GM23338 (cell line): Measurements from ENCODE around the gene EYS. TPM values are rescaled to one million over a fixed set of nuclear protein-coding genes. Genes with fewer than 3 reads are reported as not detected.

Source experiments
- ATAC-seq: fragments of 200-7000 bp; cut with Tn5 transposase; 3 replicates; pipeline ENCODE4 v1.9.1; 2020
- DNase-seq: peaks from one replicate; pipeline ENCODE4 v3.0.0-alpha.2; 2015; ENCODE audit warnings: low spot score
- H2AFZ ChIP-seq: fragments of 200-600 bp; sonication (generic); 2 replicates; pipeline ENCODE4 v1.8.0; 2016; ENCODE audit warnings: antibody characterized with exemption, mild to moderate bottlenecking, moderate library complexity
- H3F3A ChIP-seq: fragments of 200-600 bp; sonication (generic); replicated peaks from 2 replicates; pipeline ENCODE4 v1.8.0; 2017; ENCODE audit warnings: antibody characterized with exemption, mixed run types, low read depth
- H3K27ac ChIP-seq: fragments of 200-600 bp; sonication (generic); 2 replicates; pipeline ENCODE4 v1.6.1; 2016; ENCODE audit warnings: low read depth
- H3K27me3 ChIP-seq: fragments of 200-600 bp; sonication (generic); 2 replicates; pipeline ENCODE4 v1.8.0; 2016; ENCODE audit warnings: mild to moderate bottlenecking, mixed run types, moderate library complexity; ENCODE audit not compliant: insufficient read depth
- H3K36me3 ChIP-seq: fragments of 200-600 bp; sonication (generic); 2 replicates; pipeline ENCODE4 v1.8.0; 2016; ENCODE audit warnings: mild to moderate bottlenecking; ENCODE audit not compliant: insufficient read depth
- H3K4me1 ChIP-seq: fragments of 200-600 bp; sonication (generic); 2 replicates; pipeline ENCODE4 v1.8.0; 2016; ENCODE audit warnings: mild to moderate bottlenecking, moderate library complexity; ENCODE audit not compliant: insufficient read depth
- H3K4me2 ChIP-seq: fragments of 200-600 bp; sonication (generic); 2 replicates; pipeline ENCODE4 v1.7.1; 2017; ENCODE audit warnings: mixed run types
- H3K4me3 ChIP-seq: fragments of 200-600 bp; sonication (generic); 2 replicates; pipeline ENCODE4 v1.6.1; 2016; ENCODE audit warnings: mixed run types
- H3K79me2 ChIP-seq: fragments of 200-600 bp; sonication (generic); replicated peaks from 2 replicates; pipeline ENCODE4 v1.8.0; 2017; ENCODE audit warnings: mild to moderate bottlenecking; ENCODE audit not compliant: insufficient read depth
- H3K9me2 ChIP-seq: fragments of 200-600 bp; sonication (generic); 2 replicates; pipeline ENCODE4 v1.8.0; 2017; ENCODE audit not compliant: insufficient read depth
- H4K20me1 ChIP-seq: fragments of 200-600 bp; sonication (generic); replicated peaks from 2 replicates; pipeline ENCODE4 v1.8.0; 2017; ENCODE audit warnings: mild to moderate bottlenecking; ENCODE audit not compliant: insufficient read depth
- H3K27ac Mint-ChIP-seq: 2 replicates; pipeline ENCODE4 v1.8.0; 2020; ENCODE audit warnings: inconsistent platforms, mild to moderate bottlenecking, moderate library complexity, mixed read lengths
- H3K27me3 Mint-ChIP-seq: 3 replicates; pipeline ENCODE4 v1.8.0; 2022; ENCODE audit warnings: low read depth, mild to moderate bottlenecking, moderate library complexity, mixed read lengths, inconsistent platforms; ENCODE audit not compliant: insufficient read depth, poor library complexity
- H3K36me3 Mint-ChIP-seq: 3 replicates; pipeline ENCODE4 v1.8.0; 2021; ENCODE audit warnings: low read depth, mild to moderate bottlenecking, inconsistent platforms, moderate library complexity, mixed read lengths
- H3K4me1 Mint-ChIP-seq: 3 replicates; pipeline ENCODE4 v1.8.0; 2020; ENCODE audit warnings: mild to moderate bottlenecking, inconsistent platforms, mixed read lengths
- H3K4me3 Mint-ChIP-seq: 3 replicates; pipeline ENCODE4 v1.8.0; 2021; ENCODE audit warnings: moderate library complexity, mild to moderate bottlenecking, inconsistent platforms, mixed read lengths
- H3K9me3 Mint-ChIP-seq: 3 replicates; pipeline ENCODE4 v1.8.0; 2020; ENCODE audit warnings: moderate library complexity, mild to moderate bottlenecking, inconsistent platforms, mixed read lengths
- CREB1 ChIP-seq: fragments of 250-450 bp; sonication (Bioruptor Pico); IDR thresholded peaks from 2 replicates; pipeline ENCODE4 v1.5.0; 2020; ENCODE audit warnings: low read depth, mild to moderate bottlenecking, moderate library complexity
- CTCF ChIP-seq, 2 experiments: fragments of 200-600 bp in 1 of 2; sonication (generic) in 1 of 2; conservative IDR thresholded peaks; 2 replicates each; pipeline versions ENCODE4 v1.5.1 to v1.6.1; 2016 to 2017; ENCODE audit warnings: antibody characterized with exemption in 2 of 2, low read depth in 2 of 2, mild to moderate bottlenecking in 2 of 2, moderate library complexity in 1 of 2
- ETS1 ChIP-seq: IDR thresholded peaks from 2 replicates; pipeline ENCODE4 v1.6.1; 2016; ENCODE audit warnings: antibody characterized with exemption
- EZH2 ChIP-seq: fragments of 200-600 bp; sonication (generic); IDR thresholded peaks from one replicate; pipeline ENCODE4 v1.8.0; 2017; ENCODE audit warnings: antibody characterized with exemption, mild to moderate bottlenecking, low read depth; ENCODE audit not compliant: unreplicated experiment
- EZH2phosphoT487 ChIP-seq: fragments of 200-600 bp; sonication (generic); IDR thresholded peaks from one replicate; pipeline ENCODE4 v1.8.1; 2018; ENCODE audit warnings: antibody characterized with exemption; ENCODE audit not compliant: unreplicated experiment
- JUNB ChIP-seq: IDR thresholded peaks from one replicate; pipeline ENCODE4 v1.6.1; 2016; ENCODE audit warnings: antibody characterized with exemption; ENCODE audit not compliant: unreplicated experiment
- NANOG ChIP-seq: IDR thresholded peaks from 2 replicates; pipeline ENCODE4 v1.6.1; 2016; ENCODE audit warnings: antibody characterized with exemption, borderline replicate concordance
- POLR2AphosphoS5 ChIP-seq: IDR thresholded peaks from 2 replicates; pipeline ENCODE4 v1.6.1; 2016; ENCODE audit warnings: antibody characterized with exemption, low read depth
- REST ChIP-seq: IDR thresholded peaks from one replicate; pipeline ENCODE4 v1.6.1; 2018; ENCODE audit warnings: antibody characterized with exemption; ENCODE audit not compliant: unreplicated experiment
- STAT1 ChIP-seq: IDR thresholded peaks from one replicate; pipeline ENCODE4 v1.6.1; 2016; ENCODE audit warnings: antibody characterized with exemption; ENCODE audit not compliant: unreplicated experiment
- ZNF114 ChIP-seq: fragments of 250-450 bp; sonication (Bioruptor Pico); IDR thresholded peaks from 2 replicates; pipeline ENCODE4 v1.5.0; 2020; ENCODE audit warnings: mild to moderate bottlenecking, moderate library complexity
- ZNF331 ChIP-seq: fragments of 250-450 bp; sonication (Bioruptor Pico); IDR thresholded peaks from 2 replicates; pipeline ENCODE4 v1.5.0; 2020; ENCODE audit warnings: low read depth, mild to moderate bottlenecking, moderate library complexity
- ZNF462 ChIP-seq: fragments of 250-450 bp; sonication (Bioruptor Pico); IDR thresholded peaks from 2 replicates; pipeline ENCODE4 v1.5.0; 2020; ENCODE audit warnings: mild to moderate bottlenecking, moderate library complexity
- polyA plus RNA-seq: library from polyadenylated mRNA; unstranded; fragments of >200 nt; fragmentation: Nextera tagmentation; extraction: Ambion mirVana; gene quantifications from 2 replicates; pipeline ENCODE4 v1.2.1, GENCODE V29; 2016
- total RNA-seq: library from RNA; depleted of rRNA; stranded (reverse); fragments of >200 nt; shearing (Covaris generic); gene quantifications from 2 replicates; pipeline ENCODE4 v1.2.3, GENCODE V29; 2014

The EYS gene
- total and polyA plus RNA-seq, 2 experiments from 2014 or later, result 0.38 to 0.52 TPM

- Histone ChIP-seq H3K27ac (no peak overlapping the region), H3K27me3 (no peaks in the 10 kb centered on the region), H3F3A (no peaks in the 10 kb centered on the region), H2AFZ (no peak overlapping the region), H3K4me3 (no peak overlapping the region), H3K36me3 (no peaks in the 10 kb centered on the region), H3K4me2 (no peak overlapping the region), H3K79me2 (no peaks in the 10 kb centered on the region), H4K20me1 (no peaks in the 10 kb centered on the region), H3K9me2 (no peaks in the 10 kb centered on the region), H3K4me1 (no peaks in the 10 kb centered on the region)
- H3K36me3 Mint-ChIP-seq, result peaks cover 3% of the 10 kb centered on the region; the same call in 2 of the 3 replicates
- TF ChIP-seq NANOG, result no peak
- no peak for TF ChIP-seq ZNF331 (CRISPR knock-in tag)
- no peak for TF ChIP-seq ZNF114 (CRISPR knock-in tag)
- TF ChIP-seq STAT1, result no peak
- no peak for TF ChIP-seq EZH2
- TF ChIP-seq JUNB, result no peak
- no peak for TF ChIP-seq REST
- TF ChIP-seq CREB1 (CRISPR knock-in tag), result no peak
- no peak for TF ChIP-seq EZH2phosphoT487
- TF ChIP-seq POLR2AphosphoS5, result no peak
- TF ChIP-seq ZNF462 (CRISPR knock-in tag), result no peak
- TF ChIP-seq CTCF (conservative IDR thresholded peaks at IDR 0.05; ENCODE audit: low read depth in 2 of 2), result no peak
- no peak for TF ChIP-seq ETS1
- no peak overlapping the region for H3K27ac Mint-ChIP-seq
- H3K4me3 Mint-ChIP-seq, result no peak overlapping the region
- DNase-seq (no peak), ATAC-seq (no peak)
- peaks cover 26% of the 10 kb centered on the region for H3K9me3 Mint-ChIP-seq
- H3K4me1 Mint-ChIP-seq, result no peaks in the 10 kb centered on the region
- peaks cover 1% of the 10 kb centered on the region for H3K27me3 Mint-ChIP-seq
Observed at GRCh38 chr6:64691064-64691463, 1016.0 kb downstream of the EYS start.
